SU-DHL-6 (cell line): ENCODE results near the gene FUT6.

Source experiments
- H2AFZ ChIP-seq: fragments of 200-600 bp; sonication (generic); 2 replicates; pipeline ENCODE4 v1.6.1; 2014; ENCODE audit warnings: low read depth, mild to moderate bottlenecking, moderate library complexity, mixed read lengths, antibody characterized with exemption, low read length; ENCODE audit not compliant: severe bottlenecking
- H3F3A ChIP-seq: fragments of 200-600 bp; shearing (Covaris generic); 2 replicates; pipeline ENCODE4 v1.6.0; 2016; ENCODE audit warnings: antibody characterized with exemption, mild to moderate bottlenecking; ENCODE audit not compliant: insufficient read depth
- H3K27ac ChIP-seq: fragments of 200-600 bp; sonication (generic); 2 replicates; pipeline ENCODE4 v1.5.1; 2016; ENCODE audit warnings: low read depth, mild to moderate bottlenecking, low read length, moderate library complexity, mixed read lengths
- H3K27me3 ChIP-seq: fragments of 200-600 bp; sonication (generic), shearing (Covaris generic); 2 replicates; pipeline ENCODE4 v1.6.0; 2014; ENCODE audit warnings: mild to moderate bottlenecking, low read length
- H3K36me3 ChIP-seq: fragments of 200-600 bp; sonication (generic); 2 replicates; pipeline ENCODE4 v1.6.1; 2014; ENCODE audit warnings: mild to moderate bottlenecking, low read length, mixed read lengths
- H3K4me2 ChIP-seq: fragments of 300-600, 200-600 bp; shearing (Covaris generic), sonication (generic); 2 replicates; pipeline ENCODE4 v1.6.0; 2014; ENCODE audit warnings: low read length, low read depth, mild to moderate bottlenecking; ENCODE audit not compliant: poor library complexity, severe bottlenecking
- H3K4me3 ChIP-seq: fragments of 200-600 bp; sonication (generic); 2 replicates; pipeline ENCODE4 v1.5.1; 2014; ENCODE audit warnings: antibody characterized with exemption, low read length, mild to moderate bottlenecking, mixed read lengths; ENCODE audit not compliant: insufficient read depth, poor library complexity, severe bottlenecking
- H3K79me2 ChIP-seq: fragments of 200-600 bp; sonication (generic); 2 replicates; pipeline ENCODE4 v1.6.1; 2014; ENCODE audit warnings: mild to moderate bottlenecking, low read length, moderate library complexity; ENCODE audit not compliant: insufficient read depth
- H3K9ac ChIP-seq: fragments of 200-600 bp; sonication (generic); 2 replicates; pipeline ENCODE4 v1.7.0; 2014; ENCODE audit warnings: mild to moderate bottlenecking, low read length
- H3K9me2 ChIP-seq: fragments of 200-600 bp; sonication (generic); replicated peaks from 2 replicates; pipeline ENCODE4 v1.6.1; 2014; ENCODE audit warnings: low read length; ENCODE audit not compliant: insufficient read depth
- H3K9me3 ChIP-seq: fragments of 200-600 bp; sonication (generic); 2 replicates; pipeline ENCODE4 v1.6.1; 2014; ENCODE audit warnings: low read length, mixed read lengths; ENCODE audit not compliant: insufficient read depth
- H4K20me1 ChIP-seq: fragments of 200-600 bp; sonication (generic); 2 replicates; pipeline ENCODE4 v1.6.1; 2014; ENCODE audit warnings: low read depth, mild to moderate bottlenecking, antibody characterized with exemption, low read length, moderate library complexity, mixed read lengths
- CTCF ChIP-seq: fragments of 200-600 bp; sonication (generic); IDR thresholded peaks from one replicate; pipeline ENCODE4 v1.5.1; 2017; ENCODE audit warnings: antibody characterized with exemption, mild to moderate bottlenecking, low read length, moderate library complexity; ENCODE audit not compliant: insufficient read depth, poor library complexity, severe bottlenecking
- EZH2phosphoT487 ChIP-seq: fragments of 200-600 bp; sonication (generic), shearing (Covaris generic); conservative IDR thresholded peaks from 2 replicates; pipeline ENCODE4 v1.6.1; 2018; ENCODE audit warnings: mild to moderate bottlenecking, antibody characterized with exemption, low read length, moderate library complexity, mixed read lengths

FUT6 gene

GRCh38 chr19:5800361-5801270 is 38.9 kb downstream of the FUT6 start:
- H3K4me2 ChIP-seq = no peak overlapping the region
- H4K20me1 ChIP-seq = no peaks in the 10 kb centered on the region
- H3K9ac ChIP-seq = no peak overlapping the region
- no peaks in the 10 kb centered on the region for H3K27me3 ChIP-seq
- H3F3A ChIP-seq = no peaks in the 10 kb centered on the region
- H3K4me3 ChIP-seq = no peak overlapping the region
- no peaks in the 10 kb centered on the region for H3K36me3 ChIP-seq
- H3K79me2 ChIP-seq = no peaks in the 10 kb centered on the region
- H2AFZ ChIP-seq = no peak overlapping the region
- no peak overlapping the region for H3K27ac ChIP-seq
- no peaks in the 10 kb centered on the region for H3K9me2 ChIP-seq
- TF ChIP-seq EZH2phosphoT487 (no peak), CTCF (no peak)
- no peaks in the 10 kb centered on the region for H3K9me3 ChIP-seq

- H3K9me3 ChIP-seq = no peaks in the 10 kb centered on the region
- no peaks in the 10 kb centered on the region for H3K9me2 ChIP-seq
- H4K20me1 ChIP-seq = no peaks in the 10 kb centered on the region
- no peak overlapping the region for H2AFZ ChIP-seq
- H3K4me2 ChIP-seq = no peak overlapping the region
- H3K4me3 ChIP-seq = no peak overlapping the region
- H3F3A ChIP-seq = no peaks in the 10 kb centered on the region
- H3K79me2 ChIP-seq = no peaks in the 10 kb centered on the region
- no peak overlapping the region for H3K9ac ChIP-seq
- TF ChIP-seq EZH2phosphoT487 (no peak), CTCF (no peak)
- no peaks in the 10 kb centered on the region for H3K27me3 ChIP-seq
- no peak overlapping the region for H3K27ac ChIP-seq
- H3K36me3 ChIP-seq = no peaks in the 10 kb centered on the region
Measured at GRCh38 chr19:5799247-5800241, 40.0 kb downstream of the FUT6 start.

GRCh38 chr19:5798244-5798643 is 41.3 kb downstream of the FUT6 start:
- H3K9me3 ChIP-seq = no peaks in the 10 kb centered on the region
- no peaks in the 10 kb centered on the region for H3K36me3 ChIP-seq
- H3K27ac ChIP-seq = no peak overlapping the region
- H3K27me3 ChIP-seq = no peaks in the 10 kb centered on the region
- H3K9ac ChIP-seq = no peak overlapping the region
- H3F3A ChIP-seq = no peaks in the 10 kb centered on the region
- H2AFZ ChIP-seq = no peak overlapping the region
- no peak overlapping the region for H3K4me3 ChIP-seq
- no peaks in the 10 kb centered on the region for H3K79me2 ChIP-seq
- TF ChIP-seq EZH2phosphoT487 = no peak
- TF ChIP-seq CTCF = no peak
- no peaks in the 10 kb centered on the region for H4K20me1 ChIP-seq
- no peaks in the 10 kb centered on the region for H3K9me2 ChIP-seq
- no peak overlapping the region for H3K4me2 ChIP-seq
